ENCODE measurements around the gene KCNK17.

The KCNK17 gene

DNA sequence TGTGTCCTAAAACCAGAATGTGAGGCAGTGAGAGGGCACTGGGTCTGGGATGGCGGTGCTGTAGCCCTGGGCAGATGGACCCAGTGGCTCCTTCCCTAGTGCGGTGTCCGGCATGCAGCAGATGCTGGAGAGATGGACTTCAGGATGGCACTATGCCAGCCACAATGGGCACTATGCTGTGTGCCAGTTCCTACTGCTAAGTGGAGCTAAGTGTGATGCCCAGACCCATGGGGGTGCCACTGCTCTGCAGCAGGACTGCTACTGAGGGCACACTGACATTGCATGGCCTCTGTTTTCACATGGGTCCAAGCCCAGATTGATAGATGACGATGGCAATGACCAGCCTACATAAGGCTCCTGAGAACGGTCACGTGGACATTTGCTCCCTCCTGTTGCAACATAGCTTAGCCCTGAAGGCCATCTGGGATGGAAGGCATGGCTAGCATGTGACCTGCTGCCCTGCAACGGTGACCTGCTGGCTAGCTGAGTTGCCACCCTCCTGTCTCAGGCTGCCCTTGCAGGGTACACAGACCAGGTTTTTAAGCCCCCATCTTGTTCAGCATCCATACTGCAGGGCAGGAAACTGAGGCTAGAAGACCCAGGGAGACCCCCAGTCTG lies 39.6 kb upstream of the KCNK17 start:
- in situ Hi-C loops (cut with MboI; ENCODE audit: low sequenced_read_pairs, unreplicated experiment): loop anchor here (25.0 kb wide), 2 partner anchors 533 to 958 kb away; no protein-coding TSS in a partner anchor
- no peak for TF ChIP-seq CTCF (IDR thresholded peaks at IDR 0.05; ENCODE audit: borderline replicate concordance, control extremely low read depth, extremely low read depth, insufficient read depth, missing control alignments)

GRCh38 chr6:39350723-39351505 lies 36.7 kb upstream of the KCNK17 start:
- in situ Hi-C loops (cut with MboI; ENCODE audit: low sequenced_read_pairs, unreplicated experiment): loop anchor here (25.0 kb wide), 2 partner anchors 536 to 961 kb away; no protein-coding TSS in a partner anchor
- DNase-seq (ENCODE audit: low spot score): no peak
- TF ChIP-seq CTCF (IDR thresholded peaks at IDR 0.05; ENCODE audit: borderline replicate concordance, control extremely low read depth, extremely low read depth, insufficient read depth, missing control alignments): no peak

More for the DNA sequence above, 39.6 kb upstream of the KCNK17 start:
- no peak for DNase-seq (ENCODE audit: low spot score)

GRCh38 chr6:39348740-39349139 lies 34.5 kb upstream of the KCNK17 start:
- in situ Hi-C loops (cut with MboI; ENCODE audit: low sequenced_read_pairs, unreplicated experiment): no loop called here
- no peak for TF ChIP-seq CTCF (IDR thresholded peaks at IDR 0.05; ENCODE audit: borderline replicate concordance, control extremely low read depth, extremely low read depth, insufficient read depth, missing control alignments)
- no peak for DNase-seq (ENCODE audit: low spot score)

DNA sequence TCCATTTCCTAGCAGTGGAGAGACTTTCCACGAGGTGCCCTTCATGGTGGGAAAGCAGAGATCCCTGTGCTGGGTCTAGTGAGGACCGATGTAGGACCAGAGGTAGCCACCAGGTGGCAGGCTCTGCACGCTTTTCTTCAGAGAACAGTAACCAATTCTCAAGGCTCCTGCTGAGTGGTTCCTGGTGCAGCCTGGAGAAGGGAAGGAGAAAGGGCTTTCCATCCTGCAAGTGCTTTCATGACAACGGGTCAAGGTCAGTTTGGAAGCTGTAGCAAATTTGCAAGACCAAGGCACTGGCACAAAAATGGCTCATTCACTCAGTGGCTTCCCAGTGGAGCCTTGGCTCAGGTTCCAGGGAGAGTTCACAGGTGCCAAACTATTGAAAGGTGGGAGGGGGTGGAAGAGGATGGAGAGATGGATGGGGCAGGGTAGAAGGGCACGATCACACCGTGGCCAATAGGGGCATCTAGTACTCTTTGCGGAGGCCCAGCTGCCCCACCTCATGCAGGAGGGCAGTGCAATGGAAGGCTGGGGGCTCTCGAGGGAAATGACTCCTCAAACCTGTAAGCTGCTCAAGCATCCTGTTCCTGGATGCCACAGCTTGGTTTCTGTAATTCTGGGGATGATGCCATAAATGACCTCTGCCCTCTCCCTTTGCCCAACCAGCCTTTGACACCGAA lies 33.8 kb upstream of the KCNK17 start:
- in situ Hi-C loops (cut with MboI; ENCODE audit: low sequenced_read_pairs, unreplicated experiment): no loop called here
- DNase-seq (ENCODE audit: low spot score): peak; percentile 87
- peak; percentile 63 for TF ChIP-seq CTCF (IDR thresholded peaks at IDR 0.05; ENCODE audit: borderline replicate concordance, control extremely low read depth, extremely low read depth, insufficient read depth, missing control alignments)

DNA sequence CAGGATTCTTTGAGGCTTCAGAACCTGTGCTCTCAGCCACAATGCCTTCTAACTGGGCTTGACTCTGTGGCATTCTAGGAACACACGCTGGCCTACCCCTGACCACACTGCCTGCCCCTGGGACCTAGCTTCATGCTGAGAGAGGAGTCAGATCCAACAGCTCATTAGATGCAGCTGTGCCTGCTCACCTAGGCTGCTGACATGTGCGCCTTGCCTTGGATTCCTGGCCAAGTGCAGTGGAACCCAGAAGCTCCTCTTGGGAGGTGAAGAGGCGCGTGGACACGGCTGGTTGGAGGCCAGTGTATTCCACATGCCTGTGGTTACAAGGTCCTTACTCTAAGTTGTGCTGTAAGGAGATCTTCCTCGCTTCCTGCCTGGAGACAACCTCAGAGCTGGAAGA lies 33.0 kb upstream of the KCNK17 start:
- no peak for DNase-seq (ENCODE audit: low spot score)
- TF ChIP-seq CTCF (IDR thresholded peaks at IDR 0.05; ENCODE audit: borderline replicate concordance, control extremely low read depth, extremely low read depth, insufficient read depth, missing control alignments): no peak
- in situ Hi-C loops (cut with MboI; ENCODE audit: low sequenced_read_pairs, unreplicated experiment): no loop called here

DNA sequence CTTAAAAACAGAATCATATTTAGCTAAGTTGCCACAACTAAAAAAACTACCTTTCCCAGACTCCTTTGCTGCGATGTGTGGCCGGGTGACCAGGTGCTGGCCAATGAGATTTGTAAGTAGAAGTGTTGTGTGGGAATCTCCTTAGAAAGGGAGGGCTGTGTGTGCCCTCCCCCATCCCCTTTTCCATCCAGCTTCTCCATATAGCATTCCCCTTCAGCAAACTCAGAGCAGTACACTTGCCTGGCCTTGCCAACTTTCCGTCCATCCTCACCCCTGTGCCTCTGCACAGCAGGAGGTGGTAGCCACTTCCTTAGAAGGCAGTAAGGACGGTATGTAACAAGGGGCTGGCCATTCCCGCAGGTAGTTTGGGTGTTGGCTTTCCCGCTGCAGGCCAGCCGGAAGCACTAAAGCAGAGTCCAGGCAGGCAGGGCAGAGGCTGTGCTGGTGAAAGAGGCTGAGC lies 30.6 kb upstream of the KCNK17 start:
- no peak for DNase-seq (ENCODE audit: low spot score)
- in situ Hi-C loops (cut with MboI; ENCODE audit: low sequenced_read_pairs, unreplicated experiment): no loop called here
- no peak for TF ChIP-seq CTCF (IDR thresholded peaks at IDR 0.05; ENCODE audit: borderline replicate concordance, control extremely low read depth, extremely low read depth, insufficient read depth, missing control alignments)
